Neural cell (in vitro differentiated cells): Measurements from ENCODE around the gene ROS1. TPM values are rescaled to one million over a fixed set of nuclear protein-coding genes. Genes with fewer than 3 reads are reported as not detected.

Source experiments
- H2AFZ ChIP-seq: fragments of 200-600, 300-800 bp; sonication (generic), shearing (Covaris generic); 2 replicates; pipeline ENCODE4 v1.6.0; 2014; ENCODE audit warnings: low read depth, mild to moderate bottlenecking, antibody characterized with exemption, low read length, moderate library complexity
- H3F3A ChIP-seq: fragments of 200-600 bp; shearing (Covaris generic); 2 replicates; pipeline ENCODE4 v1.6.1; 2016; ENCODE audit warnings: mild to moderate bottlenecking, moderate library complexity, mixed read lengths, antibody characterized with exemption, low read length; ENCODE audit not compliant: insufficient read depth, poor library complexity, severe bottlenecking
- H3K27ac ChIP-seq: fragments of 200-600, 300-800 bp; sonication (generic), shearing (Covaris generic); 2 replicates; pipeline ENCODE4 v1.5.1; 2014; ENCODE audit warnings: mild to moderate bottlenecking, low read length, moderate library complexity
- H3K27me3 ChIP-seq: fragments of 300-800, 200-600 bp; sonication (generic), shearing (Covaris generic); 2 replicates; pipeline ENCODE4 v1.6.0; 2014; ENCODE audit warnings: mild to moderate bottlenecking, low read depth, low read length, moderate library complexity; ENCODE audit not compliant: insufficient read depth
- H3K36me3 ChIP-seq: fragments of 300-800, 200-600 bp; sonication (generic), shearing (Covaris generic); 2 replicates; pipeline ENCODE4 v1.5.1; 2014; ENCODE audit warnings: mild to moderate bottlenecking, antibody characterized with exemption, low read length, moderate library complexity; ENCODE audit not compliant: insufficient read depth
- H3K4me2 ChIP-seq: fragments of 300-800, 200-600 bp; sonication (generic), shearing (Covaris generic); 2 replicates; pipeline ENCODE4 v1.6.0; 2014; ENCODE audit warnings: mild to moderate bottlenecking, low read length
- H3K4me3 ChIP-seq: fragments of 300-800, 200-600 bp; sonication (generic), shearing (Covaris generic); 2 replicates; pipeline ENCODE4 v1.5.1; 2014; ENCODE audit warnings: mild to moderate bottlenecking, low read length, moderate library complexity
- H3K79me2 ChIP-seq: fragments of 200-600 bp; shearing (Covaris generic); replicated peaks from 2 replicates; pipeline ENCODE4 v1.6.0; 2014; ENCODE audit warnings: mild to moderate bottlenecking, low read length, moderate library complexity; ENCODE audit not compliant: insufficient read depth
- H3K9ac ChIP-seq: fragments of 300-800, 200-600 bp; sonication (generic), shearing (Covaris generic); 2 replicates; pipeline ENCODE4 v1.6.1; 2016; ENCODE audit warnings: mild to moderate bottlenecking, low read length, mixed read lengths
- H3K9me2 ChIP-seq: fragments of 200-600 bp; shearing (Covaris generic); 2 replicates; pipeline ENCODE4 v1.6.1; 2016; ENCODE audit warnings: mild to moderate bottlenecking, low read length, mixed read lengths; ENCODE audit not compliant: insufficient read depth
- H3K9me3 ChIP-seq: fragments of 200-600, 300-800 bp; sonication (generic), shearing (Covaris generic); 2 replicates; pipeline ENCODE4 v1.6.1; 2016; ENCODE audit warnings: mild to moderate bottlenecking, mixed run types, low read length, moderate library complexity, mixed read lengths
- H4K20me1 ChIP-seq: fragments of 200-600 bp; shearing (Covaris generic); 2 replicates; pipeline ENCODE4 v1.6.1; 2016; ENCODE audit warnings: mild to moderate bottlenecking, mixed run types; ENCODE audit not compliant: insufficient read depth
- EP300 ChIP-seq: fragments of 450-650 bp; conservative IDR thresholded peaks from 2 replicates; pipeline ENCODE4 v1.6.1; 2014; ENCODE audit warnings: antibody characterized with exemption, mild to moderate bottlenecking, moderate library complexity; ENCODE audit not compliant: poor library complexity, severe bottlenecking
- EZH2 ChIP-seq: fragments of 200-600, 300-800 bp; shearing (Covaris generic), sonication (generic); IDR thresholded peaks from 2 replicates; pipeline ENCODE4 v1.6.1; 2014; ENCODE audit warnings: antibody characterized with exemption, low read length, borderline replicate concordance, mild to moderate bottlenecking; ENCODE audit not compliant: insufficient read depth, poor library complexity, severe bottlenecking
- MXI1 ChIP-seq: fragments of 450-650 bp; conservative IDR thresholded peaks from 2 replicates; pipeline ENCODE4 v1.6.1; 2014; ENCODE audit warnings: antibody characterized with exemption, mild to moderate bottlenecking; ENCODE audit not compliant: poor library complexity, severe bottlenecking
- POLR2AphosphoS5 ChIP-seq: IDR thresholded peaks from 2 replicates; pipeline ENCODE4 v1.6.1; 2012
- RAD21 ChIP-seq: fragments of 450-650 bp; conservative IDR thresholded peaks from 2 replicates; pipeline ENCODE4 v1.6.1; 2014; ENCODE audit warnings: antibody characterized with exemption, mild to moderate bottlenecking, moderate library complexity
- SMC3 ChIP-seq: fragments of 450-650 bp; conservative IDR thresholded peaks from 2 replicates; pipeline ENCODE4 v1.6.1; 2014; ENCODE audit warnings: antibody characterized with exemption, mild to moderate bottlenecking, moderate library complexity; ENCODE audit not compliant: poor library complexity
- TAF1 ChIP-seq: IDR thresholded peaks from 2 replicates; pipeline ENCODE4 v1.6.1; 2012; ENCODE audit warnings: low read depth
- polyA plus RNA-seq: library from polyadenylated mRNA; depleted of rRNA; stranded (reverse); fragments of >200 nt; gene quantifications from 2 replicates; pipeline ENCODE4 v1.2.3, GENCODE V29; 2014
- TF ChIP-seq, protein P1 (sequence below): fragments of 450-650 bp; IDR thresholded peaks from 2 replicates; pipeline ENCODE4 v1.5.1; 2014; ENCODE audit warnings: antibody characterized with exemption, mild to moderate bottlenecking, moderate library complexity; ENCODE audit not compliant: poor library complexity, severe bottlenecking
- TF ChIP-seq, protein P2 (sequence below): IDR thresholded peaks from 2 replicates; pipeline ENCODE4 v1.6.1; 2012; ENCODE audit warnings: borderline replicate concordance

The ROS1 gene
- polyA plus RNA-seq, 1 donor from 2014 or later: not detected

DNA sequence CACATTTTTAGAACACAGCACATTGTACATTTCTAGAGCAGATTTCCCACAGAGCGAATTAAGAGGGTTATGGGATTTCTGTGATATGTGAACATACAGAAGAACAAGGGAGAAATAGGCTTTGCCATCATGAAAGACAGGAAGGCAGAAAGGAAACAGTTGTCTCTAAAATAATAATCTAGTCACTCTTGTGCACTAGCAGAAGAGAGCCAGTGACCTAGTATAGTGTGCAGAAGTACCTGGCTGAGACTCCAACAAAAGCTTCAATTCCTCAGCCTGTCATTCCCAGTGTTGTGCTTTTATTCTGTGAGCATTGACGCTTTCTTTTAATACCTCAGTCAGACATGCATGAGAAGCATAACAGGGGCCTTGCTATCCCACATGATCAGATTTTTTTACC is 39.0 kb upstream of the ROS1 start:
- TF ChIP-seq SMC3: no peak
- no peak for TF ChIP-seq POLR2AphosphoS5
- no peak for TF ChIP-seq EP300
- TF ChIP-seq MXI1: no peak
- no peak for TF ChIP-seq TAF1
- no peak for TF ChIP-seq RAD21
- TF ChIP-seq, protein P1, sequence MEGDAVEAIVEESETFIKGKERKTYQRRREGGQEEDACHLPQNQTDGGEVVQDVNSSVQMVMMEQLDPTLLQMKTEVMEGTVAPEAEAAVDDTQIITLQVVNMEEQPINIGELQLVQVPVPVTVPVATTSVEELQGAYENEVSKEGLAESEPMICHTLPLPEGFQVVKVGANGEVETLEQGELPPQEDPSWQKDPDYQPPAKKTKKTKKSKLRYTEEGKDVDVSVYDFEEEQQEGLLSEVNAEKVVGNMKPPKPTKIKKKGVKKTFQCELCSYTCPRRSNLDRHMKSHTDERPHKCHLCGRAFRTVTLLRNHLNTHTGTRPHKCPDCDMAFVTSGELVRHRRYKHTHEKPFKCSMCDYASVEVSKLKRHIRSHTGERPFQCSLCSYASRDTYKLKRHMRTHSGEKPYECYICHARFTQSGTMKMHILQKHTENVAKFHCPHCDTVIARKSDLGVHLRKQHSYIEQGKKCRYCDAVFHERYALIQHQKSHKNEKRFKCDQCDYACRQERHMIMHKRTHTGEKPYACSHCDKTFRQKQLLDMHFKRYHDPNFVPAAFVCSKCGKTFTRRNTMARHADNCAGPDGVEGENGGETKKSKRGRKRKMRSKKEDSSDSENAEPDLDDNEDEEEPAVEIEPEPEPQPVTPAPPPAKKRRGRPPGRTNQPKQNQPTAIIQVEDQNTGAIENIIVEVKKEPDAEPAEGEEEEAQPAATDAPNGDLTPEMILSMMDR: no peak
- TF ChIP-seq, protein P2, sequence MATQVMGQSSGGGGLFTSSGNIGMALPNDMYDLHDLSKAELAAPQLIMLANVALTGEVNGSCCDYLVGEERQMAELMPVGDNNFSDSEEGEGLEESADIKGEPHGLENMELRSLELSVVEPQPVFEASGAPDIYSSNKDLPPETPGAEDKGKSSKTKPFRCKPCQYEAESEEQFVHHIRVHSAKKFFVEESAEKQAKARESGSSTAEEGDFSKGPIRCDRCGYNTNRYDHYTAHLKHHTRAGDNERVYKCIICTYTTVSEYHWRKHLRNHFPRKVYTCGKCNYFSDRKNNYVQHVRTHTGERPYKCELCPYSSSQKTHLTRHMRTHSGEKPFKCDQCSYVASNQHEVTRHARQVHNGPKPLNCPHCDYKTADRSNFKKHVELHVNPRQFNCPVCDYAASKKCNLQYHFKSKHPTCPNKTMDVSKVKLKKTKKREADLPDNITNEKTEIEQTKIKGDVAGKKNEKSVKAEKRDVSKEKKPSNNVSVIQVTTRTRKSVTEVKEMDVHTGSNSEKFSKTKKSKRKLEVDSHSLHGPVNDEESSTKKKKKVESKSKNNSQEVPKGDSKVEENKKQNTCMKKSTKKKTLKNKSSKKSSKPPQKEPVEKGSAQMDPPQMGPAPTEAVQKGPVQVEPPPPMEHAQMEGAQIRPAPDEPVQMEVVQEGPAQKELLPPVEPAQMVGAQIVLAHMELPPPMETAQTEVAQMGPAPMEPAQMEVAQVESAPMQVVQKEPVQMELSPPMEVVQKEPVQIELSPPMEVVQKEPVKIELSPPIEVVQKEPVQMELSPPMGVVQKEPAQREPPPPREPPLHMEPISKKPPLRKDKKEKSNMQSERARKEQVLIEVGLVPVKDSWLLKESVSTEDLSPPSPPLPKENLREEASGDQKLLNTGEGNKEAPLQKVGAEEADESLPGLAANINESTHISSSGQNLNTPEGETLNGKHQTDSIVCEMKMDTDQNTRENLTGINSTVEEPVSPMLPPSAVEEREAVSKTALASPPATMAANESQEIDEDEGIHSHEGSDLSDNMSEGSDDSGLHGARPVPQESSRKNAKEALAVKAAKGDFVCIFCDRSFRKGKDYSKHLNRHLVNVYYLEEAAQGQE: no peak
- TF ChIP-seq EZH2: no peak
- Histone ChIP-seq H3K79me2 (no peaks in the 10 kb centered on the region), H3F3A (no peaks in the 10 kb centered on the region), H2AFZ (no peak overlapping the region), H3K36me3 (no peaks in the 10 kb centered on the region), H3K27me3 (no peaks in the 10 kb centered on the region), H4K20me1 (no peaks in the 10 kb centered on the region), H3K9me3 (no peaks in the 10 kb centered on the region), H3K4me3 (no peak overlapping the region), H3K27ac (no peak overlapping the region), H3K9ac (no peak overlapping the region), H3K9me2 (no peaks in the 10 kb centered on the region), H3K4me2 (no peak overlapping the region)

DNA sequence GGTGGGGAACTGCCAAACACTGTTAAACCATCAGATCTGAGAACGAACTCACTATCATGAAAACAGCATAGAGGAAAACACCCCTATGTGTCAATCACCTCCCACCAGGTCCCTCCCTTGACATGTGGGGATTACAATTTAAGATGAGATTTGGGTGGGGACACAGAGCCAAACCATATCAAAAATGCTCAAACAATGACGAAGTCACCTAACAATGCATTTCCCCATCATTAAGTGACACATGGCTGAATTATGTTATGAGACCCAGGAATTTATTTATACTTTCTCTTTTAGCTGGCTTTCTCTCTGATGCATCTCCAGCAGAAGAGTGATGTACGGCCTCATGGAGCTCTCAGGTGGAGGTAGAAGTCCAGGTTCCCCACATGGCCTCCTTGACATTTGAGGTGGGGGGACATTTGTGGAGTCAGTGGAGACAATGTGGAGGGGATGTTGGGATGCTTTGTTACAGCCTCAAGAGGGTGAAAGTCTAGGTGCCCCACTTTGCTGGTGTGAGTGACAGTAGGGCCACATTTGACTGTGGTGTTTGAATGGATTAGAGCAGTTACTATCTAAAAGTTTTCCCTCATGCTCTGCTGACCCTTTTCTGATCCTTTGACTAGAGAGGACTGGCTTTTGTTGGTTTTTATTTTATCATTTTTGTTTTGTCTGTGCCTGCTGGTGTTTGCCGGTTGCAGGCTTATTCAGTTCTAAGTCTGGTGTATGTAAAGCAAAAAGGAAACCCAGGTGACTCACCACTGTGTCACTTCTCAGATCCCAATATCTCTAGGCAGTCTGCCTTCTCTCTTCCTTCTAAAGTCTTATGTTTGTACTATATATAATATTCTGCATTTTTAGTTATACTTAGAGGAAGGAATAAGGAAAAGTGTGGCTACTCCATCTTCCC is 38.3 kb upstream of the ROS1 start:
- Histone ChIP-seq H3K9me3 (no peaks in the 10 kb centered on the region), H3K79me2 (no peaks in the 10 kb centered on the region), H3K36me3 (no peaks in the 10 kb centered on the region), H3K9me2 (no peaks in the 10 kb centered on the region), H3K27ac (no peak overlapping the region), H3K4me2 (no peak overlapping the region), H3K9ac (no peak overlapping the region), H3K27me3 (no peaks in the 10 kb centered on the region), H3K4me3 (no peak overlapping the region), H2AFZ (no peak overlapping the region), H4K20me1 (no peaks in the 10 kb centered on the region), H3F3A (no peaks in the 10 kb centered on the region)
- TF ChIP-seq POLR2AphosphoS5 (no peak), TAF1 (no peak), EZH2 (no peak), MXI1 (no peak), RAD21 (no peak), EP300 (no peak), SMC3 (no peak)
- TF ChIP-seq, protein P1: no peak
